Measurements from ENCODE around the gene SSTR4. TPM values are rescaled to one million over a fixed set of nuclear protein-coding genes. Genes with fewer than 3 reads are reported as not detected.
A peak's percentile ranks its signal among the peaks of the same experiment; 100 is the strongest.

The SSTR4 gene
- total and polyA plus RNA-seq, 2 of the 13 experiments (the other 11 are each of a cell fraction or from before 2014, with no cell fraction given): not detected

- Histone ChIP-seq H3K79me2 (ENCODE audit: insufficient read depth, low read length) (no peaks in the 10 kb centered on the region), H3K4me3 (replicated peaks in 1 of 3; ENCODE audit: insufficient read depth in 1 of 3, low read depth in 2 of 3, low read length in 3 of 3) (no peak overlapping the region), H2AFZ (ENCODE audit: low read length) (no peak overlapping the region), H3K4me1 (ENCODE audit: insufficient read depth, low read length) (no peaks in the 10 kb centered on the region), H3K27ac (ENCODE audit: extremely low read length, insufficient read depth, low read length) (no peak overlapping the region), H4K20me1 (ENCODE audit: insufficient read depth, low read length) (no peaks in the 10 kb centered on the region), H3K9me3 (ENCODE audit: low read length) (no peaks in the 10 kb centered on the region), H3K27me3 (ENCODE audit: control insufficient read depth in 1 of 2, insufficient read depth in 2 of 2, low read length in 2 of 2) (0 out of 5 replicates have a peak, but pooled peaks cover 0 to 6% of the 10 kb centered on the region in 2 experiments), H3K9ac (ENCODE audit: insufficient read depth, low read depth, low read length) (no peak overlapping the region), H3K4me2 (ENCODE audit: low read depth, low read length) (no peak overlapping the region), H3K36me3 (replicated peaks in 1 of 2; ENCODE audit: control insufficient read depth in 1 of 2, insufficient read depth in 2 of 2, low read length in 2 of 2) (no peaks in the 10 kb centered on the region)
- in situ Hi-C loops (cut with HindIII; ENCODE audit: extremely low pct_ligation_motif_present, low pct_unique_long_range_greater_than_20kb): no loop called here
- 29% methylated on average over 11 of the region's 11 CpGs for WGBS (ENCODE audit: low lambda C conversion rate)
- ChIA-PET CTCF (ENCODE audit: low intra/inter-chr PET ratio, low total read pairs) (no interaction called here), POLR2A (no interaction called here)
- ATAC-seq (no peak), DNase-seq (ENCODE audit: low spot score) (no peak), FAIRE-seq (no peak)
- peak; percentile 59; the same call in 1 of the 2 replicates for TF ChIP-seq CREB1 (IDR thresholded peaks at IDR 0.05)
- TF ChIP-seq CREB1 (CRISPR knock-in tag; IDR thresholded peaks at IDR 0.05): no peak
- no peak for TF ChIP-seq ZNF775 (CRISPR knock-in tag; IDR thresholded peaks at IDR 0.05; ENCODE audit: borderline replicate concordance)
- TF ChIP-seq SOX5 (CRISPR knock-in tag; IDR thresholded peaks at IDR 0.05; ENCODE audit: borderline replicate concordance): no peak
- no peak for TF ChIP-seq ZNF143 (CRISPR knock-in tag; IDR thresholded peaks at IDR 0.05)
- TF ChIP-seq NR2C2 (CRISPR knock-in tag; IDR thresholded peaks at IDR 0.05; ENCODE audit: borderline replicate concordance): no peak
- TF ChIP-seq ARID3A (IDR thresholded peaks at IDR 0.05; ENCODE audit: low read depth, low read length): no peak
- no peak for TF ChIP-seq CHCHD3 (CRISPR knock-in tag; IDR thresholded peaks at IDR 0.05)
- TF ChIP-seq LCORL (IDR thresholded peaks at IDR 0.05): 0 out of 2 replicates have a peak, but pooled peaks have one; percentile 26
- no peak for TF ChIP-seq LCORL (CRISPR knock-in tag; IDR thresholded peaks at IDR 0.05)
- TF ChIP-seq ZFP62 (CRISPR knock-in tag; IDR thresholded peaks at IDR 0.05): no peak
- TF ChIP-seq ZNF552 (CRISPR knock-in tag; IDR thresholded peaks at IDR 0.05; ENCODE audit: borderline replicate concordance): no peak
- TF ChIP-seq YEATS4 (CRISPR knock-in tag; IDR thresholded peaks at IDR 0.05; ENCODE audit: borderline replicate concordance): no peak
- intact Hi-C loops (cut with micrococcal nuclease; ENCODE audit: unreplicated experiment): no loop called here
- BruUV-seq (replicated peaks): no TSS peak
Observed at GRCh38 chr20:23011008-23011721, 23.9 kb upstream of the SSTR4 start.

All from HepG2 (cell line).